GM19395 (cell line): ENCODE data around the gene PLN.

ENCODE experiments used
- ATAC-seq: cut with Tn5 transposase; IDR thresholded peaks from one replicate; pipeline ENCODE4 v1.9.1; 2021; ENCODE audit warnings: mild to moderate bottlenecking, moderate library complexity; ENCODE audit not compliant: unreplicated experiment

The PLN gene

DNA sequence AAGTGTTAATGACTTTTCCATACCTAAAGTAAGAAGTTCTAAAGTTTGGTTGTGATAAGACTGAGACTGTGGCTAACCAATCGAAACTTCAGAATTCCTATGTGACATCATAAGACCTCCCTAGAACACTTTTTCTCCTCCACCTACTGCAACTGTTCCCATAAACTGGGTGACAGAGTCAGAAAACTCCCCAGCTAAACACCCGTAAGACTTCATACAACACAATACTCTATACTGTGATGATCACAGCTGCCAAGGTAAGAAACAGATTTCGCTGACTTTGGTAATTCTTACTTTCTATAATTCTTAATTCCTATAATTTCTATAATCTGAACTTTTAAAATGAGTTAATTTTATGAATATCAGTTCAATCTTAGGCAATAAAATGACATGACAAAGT, at the start of gene PLN:
TSS of gene PLN (plus strand) at position 161 of the 400 bp plus-strand sequence. CDS start 10,626 bp downstream, outside the sequence.
- ATAC-seq = no peak

GRCh38 chr6:118500130-118501015, 47.7 kb upstream of the PLN start:
- ATAC-seq = no peak

GRCh38 chr6:118501099-118501498, 47.0 kb upstream of the PLN start:
- ATAC-seq = no peak

- no peak for ATAC-seq
Measured at GRCh38 chr6:118501765-118502164, 46.3 kb upstream of the PLN start.

- no peak for ATAC-seq
Measured at GRCh38 chr6:118502169-118502568, 45.9 kb upstream of the PLN start.

- ATAC-seq = no peak
Measured at GRCh38 chr6:118504611-118505010, 43.5 kb upstream of the PLN start.

GRCh38 chr6:118505656-118506055, 42.4 kb upstream of the PLN start:
- ATAC-seq = no peak

DNA sequence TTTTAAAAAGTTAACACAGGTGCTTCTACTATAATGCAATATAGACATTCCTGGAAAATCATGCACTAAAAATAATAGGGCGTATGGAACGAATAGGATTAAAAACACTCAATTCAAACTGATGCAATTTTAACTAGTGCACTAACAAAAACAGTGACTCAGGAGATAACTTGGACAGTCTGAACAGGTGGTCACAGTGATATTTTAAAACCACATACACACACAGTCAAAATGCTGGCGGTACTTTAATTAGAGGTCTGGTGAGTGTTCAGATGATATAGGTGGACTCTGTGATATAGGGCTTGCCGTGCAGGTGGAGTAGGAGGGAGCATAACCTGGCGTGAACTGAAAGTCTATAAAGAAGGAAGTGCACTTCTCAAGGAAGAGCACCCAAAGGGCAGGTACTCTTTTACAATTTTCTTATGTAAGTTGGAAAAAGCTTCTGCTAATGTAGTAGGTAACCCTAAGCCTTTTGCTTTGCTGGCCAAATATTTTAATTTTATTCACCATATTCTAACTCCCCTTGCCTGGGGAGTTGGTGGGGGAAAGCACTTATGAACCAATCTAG, 41.9 kb upstream of the PLN start:
- ATAC-seq = no peak

DNA sequence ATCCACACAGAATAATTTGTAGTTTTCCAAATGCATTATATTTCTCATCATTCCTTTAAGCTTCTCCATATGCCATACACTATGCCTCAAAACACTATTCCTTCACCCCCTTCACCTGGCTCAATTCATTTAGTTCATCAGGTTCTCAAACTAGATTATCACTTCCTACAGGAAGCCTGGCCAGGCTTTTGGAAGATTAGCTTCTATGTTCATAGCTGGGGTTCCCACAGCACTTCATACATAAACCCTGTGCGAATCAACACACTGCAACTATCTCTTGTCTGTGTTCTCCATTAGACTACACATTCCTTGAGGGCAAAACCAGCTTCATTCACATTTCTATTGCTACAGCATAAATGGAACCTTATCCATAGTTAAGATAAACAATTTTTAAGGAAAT, 40.5 kb upstream of the PLN start:
- ATAC-seq = no peak

- no peak for ATAC-seq
Measured at GRCh38 chr6:118509009-118509617, 39.0 kb upstream of the PLN start.

- no peak for ATAC-seq
Measured at GRCh38 chr6:118511930-118512715, 36.0 kb upstream of the PLN start.

GRCh38 chr6:118514689-118515088, 33.4 kb upstream of the PLN start:
- ATAC-seq = no peak

GRCh38 chr6:118522422-118522821, 25.7 kb upstream of the PLN start:
- no peak for ATAC-seq

GRCh38 chr6:118523216-118523615, 24.9 kb upstream of the PLN start:
- no peak for ATAC-seq

- no peak for ATAC-seq
Measured at GRCh38 chr6:118524686-118525085, 23.4 kb upstream of the PLN start.

- ATAC-seq = no peak
Measured at GRCh38 chr6:118525913-118526780, 21.9 kb upstream of the PLN start.

- ATAC-seq = no peak
Measured at GRCh38 chr6:118528129-118528528, 20.0 kb upstream of the PLN start.

- no peak for ATAC-seq
Measured at GRCh38 chr6:118529756-118530155, 18.3 kb upstream of the PLN start.

- no peak for ATAC-seq
Measured at GRCh38 chr6:118530942-118531341, 17.2 kb upstream of the PLN start.

DNA sequence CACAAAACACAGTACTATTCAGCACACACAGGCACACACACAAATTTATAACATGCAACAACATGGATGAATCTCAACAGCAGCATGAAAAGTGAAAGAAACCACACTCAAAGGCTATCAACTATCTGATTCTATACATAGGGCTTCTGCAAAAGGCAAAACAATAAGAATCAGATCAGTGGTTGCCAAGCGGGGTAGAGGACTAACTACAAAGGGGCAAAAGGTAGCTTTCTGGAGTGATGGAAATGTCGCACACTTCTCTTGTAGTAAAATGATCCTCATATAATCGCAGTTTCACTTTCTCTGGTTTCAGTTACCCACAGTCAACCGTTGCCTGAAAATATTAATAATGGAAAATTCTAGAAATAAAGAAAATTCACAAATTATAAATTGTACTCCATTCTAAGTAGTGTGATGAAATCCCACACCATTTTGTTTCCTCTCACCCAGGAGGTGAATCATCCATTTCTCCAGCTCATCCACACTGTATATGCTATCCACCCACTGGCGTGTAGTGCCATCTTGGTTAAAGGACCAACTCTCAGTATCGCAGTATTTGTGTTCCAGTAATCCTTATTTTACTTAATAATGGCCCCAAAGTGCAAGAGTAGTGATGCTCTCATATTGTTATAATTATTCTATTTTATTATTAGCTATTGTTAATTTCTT, 12.8 kb upstream of the PLN start:
- ATAC-seq = no peak
